Nephron (organoid): Measurements from ENCODE around the gene BMERB1.
"Not testable (repeated sequence)": the region's sequence is repeated elsewhere in the genome, so short reads cannot be mapped to it uniquely, and the experiment has no call there.

ENCODE experiments used
- H3K27ac Mint-ChIP-seq, 3 experiments: 2 replicates each; pipeline ENCODE4 v1.8.0; 2020; ENCODE audit warnings: mixed read lengths in 3 of 3, mild to moderate bottlenecking in 2 of 3, moderate library complexity in 1 of 3
- H3K27me3 Mint-ChIP-seq: 2 replicates; pipeline ENCODE4 v1.8.0; 2021; ENCODE audit warnings: low read depth, mild to moderate bottlenecking, moderate library complexity, mixed read lengths
- H3K36me3 Mint-ChIP-seq: 2 replicates; pipeline ENCODE4 v1.8.0; 2020; ENCODE audit warnings: low read depth, mixed read lengths
- H3K4me1 Mint-ChIP-seq: 2 replicates; pipeline ENCODE4 v1.8.0; 2020; ENCODE audit warnings: mixed read lengths
- H3K4me3 Mint-ChIP-seq, 3 experiments: 2 replicates each; pipeline ENCODE4 v1.8.0; 2020; ENCODE audit warnings: mild to moderate bottlenecking in 3 of 3, mixed read lengths in 3 of 3, moderate library complexity in 2 of 3
- H3K9me3 Mint-ChIP-seq: 2 replicates; pipeline ENCODE4 v1.8.0; 2020; ENCODE audit warnings: mixed read lengths
- CTCF ChIP-seq, 3 experiments: fragments of 200-600 bp; sonication (generic); IDR thresholded peaks; one replicate each; pipeline ENCODE4 v1.5.0; 2021; ENCODE audit warnings: antibody characterized with exemption in 3 of 3; ENCODE audit not compliant: unreplicated experiment in 3 of 3

BMERB1 gene

GRCh38 chr16:15601212-15601879 is 167.0 kb downstream of the BMERB1 start:
- Mint-ChIP-seq H3K36me3 (peaks cover 84% of the 10 kb centered on the region), H3K4me1 (no peaks in the 10 kb centered on the region), H3K27me3 (no peaks in the 10 kb centered on the region), H3K9me3 (no peaks in the 10 kb centered on the region), H3K4me3 (no peak overlapping the region), H3K27ac (no peak overlapping the region)
- no peak for TF ChIP-seq CTCF (IDR thresholded peaks at IDR 0.05; ENCODE audit: unreplicated experiment in 3 of 3)

GRCh38 chr16:15602285-15603044 is 168.1 kb downstream of the BMERB1 start:
- H3K27me3 Mint-ChIP-seq: no peaks in the 10 kb centered on the region
- H3K4me3 Mint-ChIP-seq: no peak overlapping the region
- no peaks in the 10 kb centered on the region for H3K4me1 Mint-ChIP-seq
- H3K27ac Mint-ChIP-seq: no peak overlapping the region
- no peak for TF ChIP-seq CTCF (IDR thresholded peaks at IDR 0.05; ENCODE audit: unreplicated experiment in 3 of 3)
- peaks cover 80% of the 10 kb centered on the region for H3K36me3 Mint-ChIP-seq
- H3K9me3 Mint-ChIP-seq: no peaks in the 10 kb centered on the region

GRCh38 chr16:15604460-15605440 is 170.4 kb downstream of the BMERB1 start:
- no peaks in the 10 kb centered on the region for H3K9me3 Mint-ChIP-seq
- no peak overlapping the region for H3K27ac Mint-ChIP-seq
- no peak for TF ChIP-seq CTCF (IDR thresholded peaks at IDR 0.05; ENCODE audit: unreplicated experiment in 3 of 3)
- H3K4me1 Mint-ChIP-seq: no peaks in the 10 kb centered on the region
- H3K4me3 Mint-ChIP-seq: no peak overlapping the region
- no peaks in the 10 kb centered on the region for H3K27me3 Mint-ChIP-seq
- peaks cover 85% of the 10 kb centered on the region for H3K36me3 Mint-ChIP-seq

GRCh38 chr16:15605839-15606517 is 171.6 kb downstream of the BMERB1 start:
- Mint-ChIP-seq H3K27ac (no peak overlapping the region), H3K27me3 (no peaks in the 10 kb centered on the region), H3K4me1 (no peaks in the 10 kb centered on the region), H3K9me3 (no peaks in the 10 kb centered on the region), H3K4me3 (no peak overlapping the region), H3K36me3 (peaks cover 86% of the 10 kb centered on the region)
- TF ChIP-seq CTCF (IDR thresholded peaks at IDR 0.05; ENCODE audit: unreplicated experiment in 3 of 3): no peak

GRCh38 chr16:15606518-15607220 is 172.3 kb downstream of the BMERB1 start:
- Mint-ChIP-seq H3K27ac (no peak overlapping the region), H3K4me1 (no peaks in the 10 kb centered on the region), H3K36me3 (peaks cover 82% of the 10 kb centered on the region), H3K4me3 (no peak overlapping the region), H3K9me3 (no peaks in the 10 kb centered on the region), H3K27me3 (no peaks in the 10 kb centered on the region)
- no peak for TF ChIP-seq CTCF (IDR thresholded peaks at IDR 0.05; ENCODE audit: unreplicated experiment in 3 of 3)

- H3K27me3 Mint-ChIP-seq, H3K27ac Mint-ChIP-seq, H3K9me3 Mint-ChIP-seq, H3K4me1 Mint-ChIP-seq, H3K4me3 Mint-ChIP-seq: not testable (repeated sequence)
- H3K36me3 Mint-ChIP-seq: peaks cover 82% of the 10 kb centered on the region
Measured at GRCh38 chr16:15607221-15607699, 172.9 kb downstream of the BMERB1 start.
